ENCODE measurements around the gene GZF1. TPM values are rescaled to one million over a fixed set of nuclear protein-coding genes. Genes with fewer than 3 reads are reported as not detected.

The GZF1 gene
- total RNA-seq, 1 donor from 2014 or later: 12.9 TPM

GRCh38 chr20:23401051-23401450, 39.1 kb downstream of the GZF1 start:
- no peak overlapping the region for H3K27ac ChIP-seq
- TF ChIP-seq EZH2 (IDR thresholded peaks at IDR 0.05) (no peak), EZH2phosphoT487 (IDR thresholded peaks at IDR 0.05) (no peak), CTCF (IDR thresholded peaks at IDR 0.05) (no peak)
- no peak for DNase-seq (ENCODE audit: low spot score)
- no peak overlapping the region for H3K4me3 ChIP-seq
- peaks cover 51% of the 10 kb centered on the region for H3K79me2 ChIP-seq (ENCODE audit: low read depth)
- H3K9me3 Mint-ChIP-seq: no peaks in the 10 kb centered on the region
- H3K4me1 ChIP-seq: no peaks in the 10 kb centered on the region
- no peaks in the 10 kb centered on the region for H3K4me1 Mint-ChIP-seq
- H3K36me3 ChIP-seq: no peaks in the 10 kb centered on the region
- no peak overlapping the region for H3K27ac Mint-ChIP-seq
- H3K9ac ChIP-seq: no peak overlapping the region
- no peaks in the 10 kb centered on the region for H3K27me3 ChIP-seq
- no peak overlapping the region for H3K4me3 Mint-ChIP-seq
- peaks cover 6% of the 10 kb centered on the region for H3K36me3 Mint-ChIP-seq
- no peak overlapping the region for H3K4me2 ChIP-seq
- no peaks in the 10 kb centered on the region for H3K27me3 Mint-ChIP-seq (ENCODE audit: insufficient read depth, low read depth)
- no peaks in the 10 kb centered on the region for H3F3A ChIP-seq (ENCODE audit: low read depth)
- peaks cover 44% of the 10 kb centered on the region for H4K20me1 ChIP-seq (ENCODE audit: low read depth)
- no peaks in the 10 kb centered on the region for H3K9me3 ChIP-seq (ENCODE audit: low read depth)
- no peak overlapping the region for H2AFZ ChIP-seq (replicated peaks)

GRCh38 chr20:23403751-23404150, 41.8 kb downstream of the GZF1 start:
- Histone ChIP-seq H3F3A (ENCODE audit: low read depth) (no peaks in the 10 kb centered on the region), H3K27me3 (no peaks in the 10 kb centered on the region), H3K79me2 (ENCODE audit: low read depth) (peaks cover 70% of the 10 kb centered on the region), H3K27ac (no peak overlapping the region), H3K4me2 (no peak overlapping the region), H4K20me1 (ENCODE audit: low read depth) (peaks cover 53% of the 10 kb centered on the region), H3K36me3 (no peaks in the 10 kb centered on the region), H2AFZ (replicated peaks) (no peak overlapping the region), H3K4me3 (no peak overlapping the region), H3K4me1 (no peaks in the 10 kb centered on the region), H3K9ac (no peak overlapping the region), H3K9me3 (ENCODE audit: low read depth) (no peaks in the 10 kb centered on the region)
- H3K36me3 Mint-ChIP-seq: peaks cover 16% of the 10 kb centered on the region
- TF ChIP-seq EZH2 (IDR thresholded peaks at IDR 0.05) (no peak), CTCF (IDR thresholded peaks at IDR 0.05) (no peak), EZH2phosphoT487 (IDR thresholded peaks at IDR 0.05) (no peak)
- H3K4me1 Mint-ChIP-seq: no peaks in the 10 kb centered on the region
- no peaks in the 10 kb centered on the region for H3K27me3 Mint-ChIP-seq (ENCODE audit: insufficient read depth, low read depth)
- no peak for DNase-seq (ENCODE audit: low spot score)
- no peaks in the 10 kb centered on the region for H3K9me3 Mint-ChIP-seq
- H3K27ac Mint-ChIP-seq: no peak overlapping the region
- no peak overlapping the region for H3K4me3 Mint-ChIP-seq

GRCh38 chr20:23404196-23404595, 42.2 kb downstream of the GZF1 start:
- no peak overlapping the region for H2AFZ ChIP-seq (replicated peaks)
- H3K9ac ChIP-seq: no peak overlapping the region
- Mint-ChIP-seq H3K27ac (no peak overlapping the region), H3K4me3 (no peak overlapping the region), H3K36me3 (peaks cover 16% of the 10 kb centered on the region), H3K4me1 (no peaks in the 10 kb centered on the region), H3K9me3 (no peaks in the 10 kb centered on the region), H3K27me3 (ENCODE audit: insufficient read depth, low read depth) (no peaks in the 10 kb centered on the region)
- no peak overlapping the region for H3K27ac ChIP-seq
- H3K9me3 ChIP-seq (ENCODE audit: low read depth): no peaks in the 10 kb centered on the region
- no peaks in the 10 kb centered on the region for H3F3A ChIP-seq (ENCODE audit: low read depth)
- H3K36me3 ChIP-seq: no peaks in the 10 kb centered on the region
- H3K4me2 ChIP-seq: no peak overlapping the region
- DNase-seq (ENCODE audit: low spot score): no peak
- peaks cover 57% of the 10 kb centered on the region for H4K20me1 ChIP-seq (ENCODE audit: low read depth)
- H3K79me2 ChIP-seq (ENCODE audit: low read depth): peaks cover 75% of the 10 kb centered on the region
- H3K4me1 ChIP-seq: no peaks in the 10 kb centered on the region
- no peaks in the 10 kb centered on the region for H3K27me3 ChIP-seq
- no peak for TF ChIP-seq CTCF (IDR thresholded peaks at IDR 0.05)
- no peak for TF ChIP-seq EZH2phosphoT487 (IDR thresholded peaks at IDR 0.05)
- H3K4me3 ChIP-seq: no peak overlapping the region

All from neural progenitor cell (in vitro differentiated cells).